ENCODE measurements around the gene ZNF526. TPM values are rescaled to one million over a fixed set of nuclear protein-coding genes. Genes with fewer than 3 reads are reported as not detected.

Gene ZNF526
- total RNA-seq, 1 experiment from 2014 or later = 19.4 TPM

DNA sequence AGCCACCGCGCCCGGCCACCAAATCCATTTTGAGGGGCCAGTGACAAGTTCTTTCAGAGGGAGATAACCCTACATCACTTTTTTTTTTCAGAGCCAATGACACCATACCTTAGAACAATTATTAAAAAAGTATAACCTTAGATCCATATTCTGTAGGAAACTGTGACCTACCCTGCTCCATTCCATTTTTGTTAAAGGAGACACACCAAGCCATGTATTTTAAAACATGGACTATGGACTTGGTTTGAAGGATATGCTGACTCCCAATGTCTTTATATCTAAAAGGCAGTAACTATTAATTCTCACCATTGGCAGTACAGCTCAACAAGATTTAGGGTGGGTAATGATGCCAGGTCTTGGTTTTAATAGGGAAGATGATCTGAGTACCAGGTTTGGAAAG is 21.2 kb downstream of the ZNF526 start:
- peaks cover 6% of the 10 kb centered on the region; the same call in 1 of the 2 replicates for H3K4me1 ChIP-seq
- H3K36me3 Mint-ChIP-seq (ENCODE audit: insufficient read depth, unreplicated experiment) = peaks cover 57% of the 10 kb centered on the region
- no TSS peak for BruUV-seq (replicated peaks)
- intact Hi-C loops (cut with micrococcal nuclease; ENCODE audit: unreplicated experiment) = no loop called here
- H3K27ac Mint-ChIP-seq (ENCODE audit: unreplicated experiment) = peak overlapping the region; percentile 87
- no peaks in the 10 kb centered on the region for H3K9me3 Mint-ChIP-seq (ENCODE audit: unreplicated experiment)
- ChIA-PET POLR2A (no interaction called here), CTCF (interaction anchor here (1.4 kb wide), 1 partner anchor 155 kb away, joined by 3 read pairs; no protein-coding TSS in a partner anchor)
- TF ChIP-seq, protein P1, sequence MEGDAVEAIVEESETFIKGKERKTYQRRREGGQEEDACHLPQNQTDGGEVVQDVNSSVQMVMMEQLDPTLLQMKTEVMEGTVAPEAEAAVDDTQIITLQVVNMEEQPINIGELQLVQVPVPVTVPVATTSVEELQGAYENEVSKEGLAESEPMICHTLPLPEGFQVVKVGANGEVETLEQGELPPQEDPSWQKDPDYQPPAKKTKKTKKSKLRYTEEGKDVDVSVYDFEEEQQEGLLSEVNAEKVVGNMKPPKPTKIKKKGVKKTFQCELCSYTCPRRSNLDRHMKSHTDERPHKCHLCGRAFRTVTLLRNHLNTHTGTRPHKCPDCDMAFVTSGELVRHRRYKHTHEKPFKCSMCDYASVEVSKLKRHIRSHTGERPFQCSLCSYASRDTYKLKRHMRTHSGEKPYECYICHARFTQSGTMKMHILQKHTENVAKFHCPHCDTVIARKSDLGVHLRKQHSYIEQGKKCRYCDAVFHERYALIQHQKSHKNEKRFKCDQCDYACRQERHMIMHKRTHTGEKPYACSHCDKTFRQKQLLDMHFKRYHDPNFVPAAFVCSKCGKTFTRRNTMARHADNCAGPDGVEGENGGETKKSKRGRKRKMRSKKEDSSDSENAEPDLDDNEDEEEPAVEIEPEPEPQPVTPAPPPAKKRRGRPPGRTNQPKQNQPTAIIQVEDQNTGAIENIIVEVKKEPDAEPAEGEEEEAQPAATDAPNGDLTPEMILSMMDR (IDR thresholded peaks at IDR 0.05; ENCODE audit: insufficient read depth in 1 of 2, low read depth in 1 of 2, low read length in 1 of 2, severe bottlenecking in 1 of 2, unreplicated experiment in 1 of 2) = no peak
- H3K4me3 ChIP-seq (ENCODE audit: low read depth, low read length) = peak overlapping the region; percentile 92
- H3K9me3 ChIP-seq = no peaks in the 10 kb centered on the region
- H3K36me3 ChIP-seq (ENCODE audit: control insufficient read depth, insufficient read depth, low read length) = no peaks in the 10 kb centered on the region; the same call in 1 of the 2 replicates
- H3K27me3 ChIP-seq (replicated peaks; ENCODE audit: control insufficient read depth, insufficient read depth, low read length) = no peaks in the 10 kb centered on the region
- H3K4me1 Mint-ChIP-seq (ENCODE audit: low read depth, unreplicated experiment) = peaks cover 13% of the 10 kb centered on the region
- H3K4me3 Mint-ChIP-seq (ENCODE audit: unreplicated experiment) = peak overlapping the region; percentile 85
- H3K27me3 Mint-ChIP-seq (ENCODE audit: insufficient read depth, unreplicated experiment) = no peaks in the 10 kb centered on the region
- DNase-seq = no peak

DNA sequence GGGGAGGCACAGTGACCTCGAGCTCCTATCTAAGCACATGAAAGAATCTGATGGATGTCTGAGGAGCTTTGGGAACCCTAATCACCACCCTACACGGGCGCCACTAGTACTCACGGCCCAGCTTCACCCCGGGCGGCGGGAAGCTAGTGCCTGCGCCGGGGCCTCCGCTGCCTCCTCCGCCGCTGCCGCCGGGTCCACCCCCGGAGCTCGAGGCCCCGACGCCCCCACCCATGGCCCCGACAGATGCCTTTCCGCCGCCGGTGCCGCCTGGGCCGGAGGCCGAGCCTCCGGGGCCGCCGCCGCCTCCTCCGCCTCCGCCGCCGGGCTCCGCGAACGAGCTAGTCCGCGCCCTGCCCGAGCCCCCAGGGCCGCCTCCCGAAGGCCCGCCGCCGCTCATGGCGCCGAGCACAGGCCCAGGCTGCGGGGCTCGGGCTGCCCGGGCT is 22.0 kb downstream of the ZNF526 start:
- Mint-ChIP-seq H3K36me3 (ENCODE audit: insufficient read depth, unreplicated experiment) (peaks cover 57% of the 10 kb centered on the region), H3K4me3 (ENCODE audit: unreplicated experiment) (peak overlapping the region; percentile 85), H3K27me3 (ENCODE audit: insufficient read depth, unreplicated experiment) (no peaks in the 10 kb centered on the region), H3K27ac (ENCODE audit: unreplicated experiment) (peak overlapping the region; percentile 87), H3K4me1 (ENCODE audit: low read depth, unreplicated experiment) (peaks cover 18% of the 10 kb centered on the region), H3K9me3 (ENCODE audit: unreplicated experiment) (no peaks in the 10 kb centered on the region)
- H3K9me3 ChIP-seq = no peaks in the 10 kb centered on the region
- BruUV-seq (replicated peaks) = no TSS peak
- CTCF ChIA-PET = interaction anchor here (1.3 to 2.3 kb wide), 4 partner anchors 38 to 155 kb away, joined by 3 to 17 read pairs (median 5); partner anchors contain the start of gene POU2F2
- intact Hi-C loops (cut with micrococcal nuclease; ENCODE audit: unreplicated experiment) = loop anchor here (1.0 kb wide), 2 partner anchors 22 to 283 kb away; partner anchors contain the start of genes RABAC1 and ZNF526
- no peaks in the 10 kb centered on the region for H3K27me3 ChIP-seq (replicated peaks; ENCODE audit: control insufficient read depth, insufficient read depth, low read length)
- H3K4me1 ChIP-seq = peaks cover 10% of the 10 kb centered on the region; the same call in 1 of the 2 replicates
- POLR2A ChIA-PET = interaction anchor here (0.5 to 2.5 kb wide), 6 partner anchors 9 to 154 kb away, joined by 3 to 23 read pairs (median 6); partner anchors contain the start of genes CIC and DEDD2
- peak overlapping the region; percentile 92 for H3K4me3 ChIP-seq (ENCODE audit: low read depth, low read length)
- TF ChIP-seq, protein P1 (IDR thresholded peaks at IDR 0.05; ENCODE audit: insufficient read depth in 1 of 2, low read depth in 1 of 2, low read length in 1 of 2, severe bottlenecking in 1 of 2, unreplicated experiment in 1 of 2) = no peak
- no peaks in the 10 kb centered on the region; the same call in 1 of the 2 replicates for H3K36me3 ChIP-seq (ENCODE audit: control insufficient read depth, insufficient read depth, low read length)
- no peak for DNase-seq

DNA sequence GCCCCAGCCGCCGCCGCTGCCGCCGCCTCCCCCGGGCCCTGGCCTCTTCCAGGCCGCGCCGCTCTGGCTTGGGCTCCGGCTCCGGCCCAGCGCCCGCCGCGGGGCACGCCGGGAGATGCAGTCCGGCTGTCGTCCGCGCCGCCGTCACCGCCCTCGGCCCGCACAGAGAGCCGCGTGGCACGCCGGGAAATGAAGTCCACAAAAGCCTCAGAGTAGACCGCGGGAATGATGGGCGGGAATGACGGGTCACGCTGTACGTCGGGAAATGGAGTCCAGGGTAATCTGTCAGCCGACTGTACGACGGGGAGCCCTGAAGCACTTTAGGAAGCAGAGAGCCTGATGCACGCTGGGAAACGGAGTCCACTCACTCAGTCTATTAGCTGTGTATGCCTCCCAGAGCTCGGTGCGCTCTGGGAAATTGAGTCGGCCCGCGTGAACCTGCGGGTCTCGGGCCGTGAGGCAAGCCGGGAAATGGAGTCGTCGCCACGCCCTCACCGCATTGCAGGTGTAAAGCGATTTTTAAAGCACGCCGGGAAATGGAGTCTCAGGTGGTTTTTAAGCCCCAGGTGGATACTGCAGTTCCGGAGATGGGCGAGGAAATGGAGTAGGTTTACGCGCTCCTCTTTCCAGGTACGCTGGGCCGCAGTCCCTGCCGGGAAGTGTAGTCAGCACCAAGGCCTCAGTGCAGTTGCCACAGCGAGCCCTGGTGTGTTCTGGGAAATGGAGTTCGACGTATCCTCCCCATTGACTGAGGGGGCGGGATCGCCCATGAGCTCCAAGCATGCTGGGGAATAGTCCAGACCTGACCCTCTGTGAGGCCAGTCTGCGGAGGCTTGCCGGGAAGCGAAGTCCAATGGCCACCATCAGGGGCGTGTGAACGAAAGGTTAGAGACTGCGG is 22.6 kb downstream of the ZNF526 start, which contains the start of gene GSK3A:
TSS of gene GSK3A (minus strand) at position 91 of the 898 bp plus-strand sequence. CDS start 137 bp downstream, outside the sequence.
- H3K4me3 ChIP-seq (ENCODE audit: low read depth, low read length) = peak within 1 kb of the TSS; percentile 92
- TF ChIP-seq, protein P1 (IDR thresholded peaks at IDR 0.05; ENCODE audit: insufficient read depth in 1 of 2, low read depth in 1 of 2, low read length in 1 of 2, severe bottlenecking in 1 of 2, unreplicated experiment in 1 of 2) = no peak
- H3K36me3 ChIP-seq (ENCODE audit: control insufficient read depth, insufficient read depth, low read length) = no peaks in the 10 kb centered on the region; the same call in 1 of the 2 replicates
- no TSS peak for BruUV-seq (replicated peaks)
- intact Hi-C loops (cut with micrococcal nuclease; ENCODE audit: unreplicated experiment) = loop anchor here (1.0 kb wide), 5 partner anchors 22 to 283 kb away; partner anchors contain the start of genes MEGF8, PAFAH1B3, PRR19 and RABAC1
- peaks cover 10% of the 10 kb centered on the region; the same call in 1 of the 2 replicates for H3K4me1 ChIP-seq
- H3K27me3 Mint-ChIP-seq (ENCODE audit: insufficient read depth, unreplicated experiment) = no peaks in the 10 kb centered on the region
- H3K9me3 Mint-ChIP-seq (ENCODE audit: unreplicated experiment) = no peaks in the 10 kb centered on the region
- no peaks in the 10 kb centered on the region for H3K9me3 ChIP-seq
- H3K36me3 Mint-ChIP-seq (ENCODE audit: insufficient read depth, unreplicated experiment) = peaks cover 56% of the 10 kb centered on the region
- peak within 1 kb of the TSS; percentile 87 for H3K27ac Mint-ChIP-seq (ENCODE audit: unreplicated experiment)
- ChIA-PET POLR2A (interaction anchor here (0.5 to 2.5 kb wide), 19 partner anchors 9 to 257 kb away, joined by 3 to 23 read pairs (median 5); partner anchors contain the start of genes CIC, DEDD2, ERF and ZNF526), CTCF (interaction anchor here (1.0 to 2.3 kb wide), 6 partner anchors 37 to 198 kb away, joined by 3 to 17 read pairs (median 4); partner anchors contain the start of genes PAFAH1B3, POU2F2 and PRR19)
- H3K4me3 Mint-ChIP-seq (ENCODE audit: unreplicated experiment) = peak within 1 kb of the TSS; percentile 85
- peak; percentile 98 to 99 for DNase-seq
- no peaks in the 10 kb centered on the region for H3K27me3 ChIP-seq (replicated peaks; ENCODE audit: control insufficient read depth, insufficient read depth, low read length)
- H3K4me1 Mint-ChIP-seq (ENCODE audit: low read depth, unreplicated experiment) = peaks cover 20% of the 10 kb centered on the region
